Measurements from ENCODE around the gene DCUN1D3. TPM values are rescaled to one million over a fixed set of nuclear protein-coding genes. Genes with fewer than 3 reads are reported as not detected.
"Not testable (repeated sequence)": the region's sequence is repeated elsewhere in the genome, so short reads cannot be mapped to it uniquely, and the experiment has no call there.

DCUN1D3 gene
- total RNA-seq, 2 donors from 2014 or later = 7.2 to 16.5 TPM

DNA sequence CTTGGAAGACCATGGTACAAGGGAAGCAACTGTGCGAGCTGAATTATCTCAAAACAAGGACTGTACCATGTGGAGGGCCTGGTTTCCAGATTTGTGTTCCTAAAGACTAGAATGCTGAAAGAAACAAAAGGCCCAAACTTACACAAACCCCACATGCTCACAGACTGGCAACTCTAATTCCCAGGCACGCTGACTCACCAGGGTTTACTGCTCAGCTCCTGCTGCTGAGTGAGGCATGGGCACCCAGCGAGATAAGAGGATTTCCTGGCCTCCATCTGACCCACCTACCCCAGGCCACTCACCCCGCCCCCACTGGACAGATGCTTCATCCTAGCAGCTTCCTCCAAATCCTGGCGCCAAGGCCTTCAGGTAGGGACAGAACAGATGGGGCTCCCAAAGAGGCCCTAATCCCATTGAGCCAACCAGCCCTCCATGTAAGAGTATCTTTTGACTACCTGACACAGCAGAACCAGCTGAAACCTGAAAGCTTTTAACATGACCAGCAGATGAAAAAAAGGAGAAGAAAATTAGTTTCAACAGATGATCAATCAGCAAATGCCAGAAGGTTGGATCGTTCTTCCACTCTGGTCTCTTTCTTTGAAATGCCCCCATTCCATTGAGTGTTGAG, 33.9 kb downstream of the DCUN1D3 start:
- DNase-seq (ENCODE audit: low spot score) = no peak
- WGBS = 61% methylated on average over 6 of the region's 6 CpGs

DNA sequence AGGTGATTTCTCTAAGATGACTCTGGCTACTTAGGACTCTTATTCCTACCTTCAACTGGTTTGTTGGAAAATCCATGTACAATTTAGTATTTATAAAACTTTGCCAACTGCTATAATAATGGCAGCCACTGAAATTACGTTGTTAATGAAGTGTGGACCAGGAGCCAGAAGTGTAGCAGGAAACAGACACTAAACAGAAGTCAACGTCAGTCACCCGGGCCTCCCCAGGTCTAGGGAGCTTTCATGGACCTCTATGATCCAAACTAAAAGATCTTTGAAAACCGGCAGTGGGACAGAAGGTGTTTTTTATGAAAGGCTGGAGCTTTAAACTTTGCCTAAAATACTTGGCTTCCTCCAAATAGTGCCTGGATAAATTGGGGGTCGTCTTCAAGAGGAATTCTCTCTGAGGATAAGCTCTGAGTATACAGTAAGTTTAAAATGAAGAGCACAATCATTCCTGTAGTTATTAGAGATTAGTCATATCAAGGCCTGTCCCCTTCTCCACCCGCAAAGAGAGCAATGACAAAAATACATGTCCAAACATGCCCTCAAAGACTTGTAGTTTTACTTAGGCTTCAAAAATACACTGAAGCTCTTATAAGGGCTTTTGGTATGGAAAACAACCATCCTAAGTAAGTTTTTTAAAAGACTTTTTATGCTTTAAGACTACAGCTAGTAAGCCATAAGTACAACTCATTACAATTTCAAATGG, 34.6 kb downstream of the DCUN1D3 start:
- no peak for DNase-seq (ENCODE audit: low spot score)
- intact Hi-C loops (cut with DNase I) = no loop called here
- peak overlapping the region in 1 of 2 donors; percentile 33 for H3K27ac ChIP-seq
- H3K4me3 ChIP-seq = no peak overlapping the region
- no peaks in the 10 kb centered on the region for H3K27me3 ChIP-seq (replicated peaks; ENCODE audit: insufficient read depth)
- no peaks in the 10 kb centered on the region for H3K4me1 ChIP-seq (replicated peaks)
- no peaks in the 10 kb centered on the region for H3K36me3 ChIP-seq
- TF ChIP-seq POLR2AphosphoS5 (IDR thresholded peaks at IDR 0.05) = no peak
- no peak for TF ChIP-seq POLR2A (IDR thresholded peaks at IDR 0.05)
- TF ChIP-seq, protein P1, sequence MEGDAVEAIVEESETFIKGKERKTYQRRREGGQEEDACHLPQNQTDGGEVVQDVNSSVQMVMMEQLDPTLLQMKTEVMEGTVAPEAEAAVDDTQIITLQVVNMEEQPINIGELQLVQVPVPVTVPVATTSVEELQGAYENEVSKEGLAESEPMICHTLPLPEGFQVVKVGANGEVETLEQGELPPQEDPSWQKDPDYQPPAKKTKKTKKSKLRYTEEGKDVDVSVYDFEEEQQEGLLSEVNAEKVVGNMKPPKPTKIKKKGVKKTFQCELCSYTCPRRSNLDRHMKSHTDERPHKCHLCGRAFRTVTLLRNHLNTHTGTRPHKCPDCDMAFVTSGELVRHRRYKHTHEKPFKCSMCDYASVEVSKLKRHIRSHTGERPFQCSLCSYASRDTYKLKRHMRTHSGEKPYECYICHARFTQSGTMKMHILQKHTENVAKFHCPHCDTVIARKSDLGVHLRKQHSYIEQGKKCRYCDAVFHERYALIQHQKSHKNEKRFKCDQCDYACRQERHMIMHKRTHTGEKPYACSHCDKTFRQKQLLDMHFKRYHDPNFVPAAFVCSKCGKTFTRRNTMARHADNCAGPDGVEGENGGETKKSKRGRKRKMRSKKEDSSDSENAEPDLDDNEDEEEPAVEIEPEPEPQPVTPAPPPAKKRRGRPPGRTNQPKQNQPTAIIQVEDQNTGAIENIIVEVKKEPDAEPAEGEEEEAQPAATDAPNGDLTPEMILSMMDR (IDR thresholded peaks at IDR 0.05) = no peak
- no peaks in the 10 kb centered on the region for H3K9me3 ChIP-seq
- 52% methylated on average over 6 of the region's 6 CpGs for WGBS

More for the DNA sequence above, 33.9 kb downstream of the DCUN1D3 start:
- H3K4me3 ChIP-seq = no peak overlapping the region
- H3K9me3 ChIP-seq = no peaks in the 10 kb centered on the region
- TF ChIP-seq POLR2AphosphoS5 (IDR thresholded peaks at IDR 0.05) (no peak), POLR2A (IDR thresholded peaks at IDR 0.05) (no peak)
- TF ChIP-seq, protein P1 (IDR thresholded peaks at IDR 0.05) = no peak
- no peaks in the 10 kb centered on the region for H3K27me3 ChIP-seq (replicated peaks; ENCODE audit: insufficient read depth)
- intact Hi-C loops (cut with DNase I) = no loop called here
- peaks cover 1% of the 10 kb centered on the region for H3K4me1 ChIP-seq (replicated peaks)
- peak overlapping the region in 1 of 2 donors; percentile 33 for H3K27ac ChIP-seq
- H3K36me3 ChIP-seq = no peaks in the 10 kb centered on the region

DNA sequence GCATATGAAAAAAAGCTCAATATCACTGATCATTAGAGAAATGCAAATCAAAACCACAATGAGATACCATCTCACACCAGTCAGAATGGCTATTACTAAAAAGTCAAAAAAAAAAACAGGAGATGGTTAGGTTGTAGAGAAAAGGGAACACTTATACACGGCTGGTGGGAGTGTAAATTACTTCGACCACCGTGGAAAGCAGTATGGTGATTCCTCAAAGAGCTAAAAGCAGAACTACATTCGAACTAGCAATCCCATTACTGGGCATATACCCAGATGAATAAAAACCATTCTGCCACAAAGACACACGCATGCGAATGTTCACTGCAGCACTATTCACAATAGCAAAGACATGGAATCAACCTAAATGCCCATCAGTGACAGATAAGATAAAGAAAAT, 35.8 kb downstream of the DCUN1D3 start:
- H3K4me1 ChIP-seq (replicated peaks); H3K9me3 ChIP-seq; H3K36me3 ChIP-seq; H3K27me3 ChIP-seq (replicated peaks; ENCODE audit: insufficient read depth); intact Hi-C loops (cut with DNase I); H3K27ac ChIP-seq; DNase-seq (ENCODE audit: low spot score); H3K4me3 ChIP-seq: not testable (repeated sequence)
- 93% methylated on average over 6 of the region's 6 CpGs for WGBS

DNA sequence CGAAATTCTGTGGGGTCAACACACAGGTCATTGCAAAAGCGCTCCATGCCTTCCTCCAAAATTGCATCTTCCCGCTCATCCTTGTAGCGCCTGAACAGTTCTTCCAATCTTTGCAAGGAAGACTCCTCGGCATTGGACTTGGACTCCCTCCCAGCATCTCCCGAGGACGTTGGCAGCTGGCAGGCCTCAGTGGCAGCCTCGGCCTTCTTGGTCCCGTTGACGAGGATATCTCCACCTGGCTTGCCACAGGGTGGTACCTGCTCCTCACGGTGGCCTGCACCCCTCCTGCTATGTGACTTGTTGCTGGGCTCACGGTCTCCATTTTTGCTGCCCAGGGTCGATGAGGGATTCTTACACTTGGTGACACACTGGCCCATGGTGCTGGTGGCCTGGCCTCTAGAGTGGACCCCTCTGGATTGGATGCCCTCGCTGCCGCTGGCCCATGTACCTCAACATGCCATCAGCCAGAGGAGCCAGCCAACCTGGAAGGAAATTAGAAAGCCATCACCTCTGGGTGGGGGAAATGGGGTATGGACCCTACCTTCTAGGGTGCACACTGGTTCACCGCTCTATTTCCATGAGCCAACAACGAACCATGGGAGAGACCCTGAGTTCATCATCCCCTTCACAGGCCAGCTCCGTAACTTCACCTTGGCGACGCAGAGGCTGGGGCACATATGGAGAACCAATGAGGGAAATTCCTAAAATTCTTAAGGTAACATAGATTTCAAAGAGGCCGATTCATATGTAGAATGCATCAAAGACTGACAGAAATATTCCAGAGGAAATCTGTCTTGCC, 37.8 kb downstream of the DCUN1D3 start:
- Histone ChIP-seq H3K36me3 (no peaks in the 10 kb centered on the region), H3K27ac (no peak overlapping the region), H3K27me3 (replicated peaks; ENCODE audit: insufficient read depth) (no peaks in the 10 kb centered on the region), H3K4me3 (no peak overlapping the region), H3K4me1 (replicated peaks) (no peaks in the 10 kb centered on the region), H3K9me3 (no peaks in the 10 kb centered on the region)
- WGBS = 95% methylated on average over 21 of the region's 21 CpGs
- DNase-seq (ENCODE audit: low spot score) = no peak
- intact Hi-C loops (cut with DNase I) = no loop called here
- TF ChIP-seq POLR2AphosphoS5 (IDR thresholded peaks at IDR 0.05) (no peak), POLR2A (IDR thresholded peaks at IDR 0.05) (no peak)
- TF ChIP-seq, protein P1 (IDR thresholded peaks at IDR 0.05) = no peak

DNA sequence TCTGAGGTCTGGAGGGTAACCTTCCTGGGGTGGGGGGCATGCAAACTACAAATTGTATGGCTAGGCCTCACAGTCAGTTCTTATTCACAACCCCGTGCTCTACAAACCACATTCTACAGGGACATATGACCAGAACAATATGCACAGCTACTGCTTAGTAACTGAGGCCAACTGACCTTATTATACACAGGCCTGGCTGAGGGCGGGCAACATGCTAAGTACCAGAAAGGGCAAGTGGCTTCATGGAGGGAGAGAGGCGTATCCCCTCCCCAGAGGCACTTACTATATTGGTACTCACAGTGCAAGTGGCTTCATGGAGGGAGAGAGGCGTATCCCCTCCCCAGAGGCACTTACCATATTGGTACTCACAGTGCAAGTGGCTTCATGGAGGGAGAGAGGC, 39.2 kb downstream of the DCUN1D3 start:
- H3K27ac ChIP-seq; H3K27me3 ChIP-seq (replicated peaks; ENCODE audit: insufficient read depth); H3K9me3 ChIP-seq; H3K4me1 ChIP-seq (replicated peaks); intact Hi-C loops (cut with DNase I); H3K36me3 ChIP-seq; DNase-seq (ENCODE audit: low spot score); H3K4me3 ChIP-seq: not testable (repeated sequence)
- 96% methylated on average over 4 of the region's 4 CpGs for WGBS
